ENCODE results near the gene CHD3.

GRCh38 chr17:7884581-7885366 lies 3.8 kb upstream of the CHD3 start:
- no peak for TF ChIP-seq CTCF (conservative IDR thresholded peaks at IDR 0.05 in 1 of 2, IDR thresholded peaks at IDR 0.05 in 1 of 2; ENCODE audit: extremely low read depth in 1 of 2, insufficient read depth in 1 of 2, low read depth in 1 of 2, low read length in 2 of 2)
- TF ChIP-seq EZH2 (IDR thresholded peaks at IDR 0.05; ENCODE audit: borderline replicate concordance, low read length) = no peak
